ENCODE measurements around the gene STRN4.

The STRN4 gene

DNA sequence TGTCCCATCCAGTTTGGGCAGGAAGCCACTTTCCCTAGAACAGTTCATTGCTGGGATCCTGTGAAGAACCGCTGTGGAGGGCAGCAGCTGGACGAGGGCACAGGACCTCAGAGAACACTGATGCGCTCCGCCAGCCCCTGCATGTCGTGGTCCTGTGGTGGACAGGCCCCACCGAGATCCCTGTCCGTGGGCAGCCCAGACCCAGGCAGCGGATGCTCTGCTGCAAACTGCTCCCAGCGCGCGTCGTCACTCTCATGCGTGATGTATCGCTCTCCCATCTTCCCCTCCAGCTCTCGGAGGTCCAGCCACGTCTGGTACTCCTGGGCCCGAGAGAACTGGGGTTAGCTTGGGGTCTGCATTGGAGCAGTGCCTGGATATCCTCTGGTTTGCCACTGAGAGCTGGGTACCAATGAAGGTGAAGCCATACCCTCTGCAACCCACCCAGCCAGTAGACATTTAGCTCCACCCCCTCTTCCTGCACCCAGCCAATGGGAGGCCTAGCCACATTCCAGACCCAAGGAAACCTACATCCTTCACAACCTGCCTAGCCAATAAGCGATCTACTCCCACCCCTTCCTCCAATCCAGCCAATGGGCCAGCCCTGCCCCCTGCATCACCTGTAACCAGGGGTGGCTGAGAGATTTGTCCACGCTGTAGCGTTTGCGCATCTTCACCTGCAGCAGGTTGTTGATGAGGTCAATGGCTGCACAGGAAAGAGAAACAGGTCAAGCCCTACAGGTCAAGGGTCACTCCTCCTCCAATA, 71.7 kb downstream of the STRN4 start:
- no peak for DNase-seq (ENCODE audit: low read depth in 2 of 2)

DNA sequence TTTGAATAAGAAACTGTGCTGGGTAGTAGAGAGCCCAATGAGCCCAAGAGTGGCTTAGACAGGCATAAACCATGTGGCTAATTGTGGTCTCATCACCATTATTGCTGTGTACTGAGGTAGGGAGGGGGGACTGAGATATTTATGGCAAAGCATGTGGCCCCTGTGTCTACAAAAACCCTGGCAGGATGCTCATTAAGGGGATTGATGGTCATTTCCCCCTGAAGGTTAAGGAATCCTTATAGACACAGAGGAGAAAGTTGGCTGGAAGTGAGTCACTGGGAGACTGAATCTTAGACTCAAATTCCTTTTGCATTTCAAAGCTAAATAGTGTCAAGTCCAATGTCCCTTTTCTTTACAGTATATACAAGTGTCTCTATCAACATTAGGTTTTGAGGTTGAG, 75.4 kb downstream of the STRN4 start:
- no peak for DNase-seq (ENCODE audit: low read depth in 2 of 2)
